ENCODE measurements around the gene STMND1. TPM values are rescaled to one million over a fixed set of nuclear protein-coding genes. Genes with fewer than 3 reads are reported as not detected.

Gene STMND1
- total RNA-seq, 1 donor from 2014 or later = not detected

DNA sequence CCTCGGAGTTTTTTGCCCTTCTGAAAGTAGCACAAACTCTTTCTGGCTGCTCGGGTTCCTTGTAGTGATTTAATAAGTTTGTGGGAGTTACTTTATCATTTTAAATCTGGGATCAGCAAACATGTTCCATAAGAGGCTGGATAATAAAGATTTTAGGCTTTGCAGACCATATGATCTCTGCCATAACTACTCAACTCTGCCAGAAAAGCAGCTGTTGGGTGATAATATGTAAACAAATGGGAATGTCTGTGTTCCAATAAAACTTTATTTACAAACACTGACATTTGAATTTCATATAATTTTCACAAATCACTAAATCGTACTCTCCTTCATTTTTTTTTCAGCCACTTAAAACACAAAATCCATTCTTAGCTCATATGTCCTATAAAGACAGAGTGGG is 3.9 kb upstream of the STMND1 start:
- no peak for ATAC-seq

DNA sequence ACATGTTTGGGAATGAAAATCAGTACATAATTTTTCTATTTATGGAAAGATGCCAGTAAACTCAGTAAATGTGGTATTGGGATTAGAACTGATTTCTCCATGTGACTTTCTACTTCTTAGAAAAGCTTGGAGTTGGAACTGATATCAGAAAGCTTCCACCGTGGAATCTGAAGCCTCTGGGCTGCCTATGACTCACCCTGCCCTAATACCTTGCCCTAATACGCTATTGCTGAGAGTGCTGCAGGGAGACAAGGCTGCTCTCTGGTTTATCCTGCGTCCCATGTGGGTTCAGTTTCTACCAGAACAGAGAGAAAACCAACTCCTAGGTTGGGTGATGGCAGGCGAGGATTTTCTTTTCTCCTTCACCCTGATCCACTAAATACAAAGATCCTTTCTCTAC is 3.3 kb upstream of the STMND1 start:
- DNase-seq (ENCODE audit: low spot score) (no peak), ATAC-seq (no peak)

More for the DNA sequence above, 3.9 kb upstream of the STMND1 start:
- DNase-seq (ENCODE audit: low spot score) = no peak

DNA sequence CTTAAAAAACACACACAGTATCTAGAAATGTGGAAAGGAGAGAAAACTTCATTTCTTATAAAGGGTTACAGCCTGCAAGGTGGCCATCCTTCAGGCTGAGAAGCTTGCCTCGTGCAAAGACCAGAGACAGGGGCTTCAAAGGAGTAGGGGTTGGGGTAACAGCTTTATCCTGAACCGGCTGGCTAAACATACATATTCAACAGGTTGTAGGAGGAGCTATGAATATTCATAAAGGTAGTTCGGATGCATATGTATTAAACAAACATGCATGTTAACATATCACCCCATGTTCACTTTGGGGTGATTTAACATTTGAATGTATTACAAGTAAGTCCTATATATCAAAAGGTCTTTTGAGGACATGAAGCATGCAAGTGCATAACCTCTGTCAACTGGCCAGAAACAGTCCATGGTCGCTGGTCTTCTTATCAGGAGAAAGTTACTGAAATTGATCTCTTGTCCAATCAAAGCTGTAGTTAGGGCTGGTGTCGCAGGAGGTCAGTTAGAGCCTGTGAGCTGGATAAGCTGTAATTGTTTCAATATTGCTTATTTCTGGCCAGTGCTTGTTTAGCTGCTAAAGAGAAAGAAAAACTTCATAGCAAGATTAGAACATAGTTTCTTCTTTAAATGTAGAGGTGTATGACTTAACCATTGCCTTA is 2.3 kb upstream of the STMND1 start:
- ATAC-seq (peak; percentile 69), DNase-seq (ENCODE audit: low spot score) (peak; percentile 57)

DNA sequence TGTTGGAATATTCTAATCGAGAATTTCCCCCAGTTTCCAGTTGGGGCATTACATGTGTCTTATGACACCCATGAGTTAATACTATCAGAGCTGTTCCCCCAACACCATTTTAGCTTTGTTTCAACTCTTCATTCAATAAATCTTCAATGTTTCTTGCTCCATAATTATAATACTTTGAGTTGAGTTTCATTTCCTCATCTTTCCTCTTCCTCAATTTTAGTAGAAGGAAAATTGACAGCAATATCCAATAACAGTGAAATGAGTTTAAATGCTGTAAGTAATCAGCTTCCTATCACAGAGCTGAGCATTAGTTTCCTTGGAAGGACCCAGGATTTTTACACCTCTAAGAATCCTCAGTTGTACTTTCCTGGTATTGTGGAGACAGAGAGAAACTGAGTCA is 1.0 kb upstream of the STMND1 start:
- no peak for DNase-seq (ENCODE audit: low spot score)
- ATAC-seq = no peak

DNA sequence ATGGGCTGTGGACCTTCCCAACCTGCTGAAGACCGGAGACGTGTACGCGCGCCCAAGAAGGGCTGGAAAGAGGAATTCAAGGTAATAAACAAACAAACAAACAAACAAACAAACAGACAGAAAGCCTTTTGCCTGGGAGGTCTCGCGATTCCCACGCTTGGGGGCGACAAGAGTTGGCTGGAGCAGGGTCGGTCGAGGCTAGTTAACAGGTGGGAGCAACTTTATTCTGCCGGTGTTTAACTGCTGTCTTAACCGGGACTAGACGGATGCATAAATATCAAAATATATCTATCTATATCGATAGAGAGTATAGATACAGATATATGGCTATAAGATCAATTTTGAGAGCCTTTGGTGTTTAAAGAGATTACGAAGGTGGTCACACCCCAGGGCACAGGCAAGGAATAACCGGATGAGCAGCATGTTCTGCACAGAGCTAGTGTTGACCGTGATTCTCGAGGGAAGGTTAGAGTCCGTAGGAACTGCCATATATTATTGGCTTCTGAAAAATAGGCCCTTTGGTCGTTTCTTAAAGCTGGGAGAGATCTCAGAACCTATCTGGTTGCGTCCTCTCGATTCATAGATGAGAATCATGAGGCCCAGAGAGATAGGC is 514 bp downstream of the STMND1 start:
- no peak for DNase-seq (ENCODE audit: low spot score)
- ATAC-seq = no peak

DNA sequence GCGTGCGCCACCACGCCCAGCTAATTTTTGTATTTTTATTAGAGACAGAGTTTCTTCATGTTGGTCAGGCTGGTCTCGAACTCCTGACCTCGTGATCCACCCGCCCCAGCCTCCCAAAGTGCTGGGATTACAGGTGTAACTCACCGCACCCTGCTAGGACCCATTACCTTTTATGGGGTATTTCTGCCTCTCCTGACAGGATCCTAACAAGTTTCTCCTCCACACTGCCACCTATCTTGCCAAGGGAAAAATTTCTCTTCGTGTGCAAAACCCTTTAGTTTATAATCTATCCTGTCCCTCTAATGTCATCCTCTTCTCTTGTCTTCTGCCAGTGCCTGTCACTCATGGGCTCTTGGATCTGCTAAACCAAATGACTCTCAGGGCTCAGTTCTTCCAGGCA is 1.9 kb downstream of the STMND1 start:
- DNase-seq (ENCODE audit: low spot score) = no peak
- ATAC-seq = no peak

DNA sequence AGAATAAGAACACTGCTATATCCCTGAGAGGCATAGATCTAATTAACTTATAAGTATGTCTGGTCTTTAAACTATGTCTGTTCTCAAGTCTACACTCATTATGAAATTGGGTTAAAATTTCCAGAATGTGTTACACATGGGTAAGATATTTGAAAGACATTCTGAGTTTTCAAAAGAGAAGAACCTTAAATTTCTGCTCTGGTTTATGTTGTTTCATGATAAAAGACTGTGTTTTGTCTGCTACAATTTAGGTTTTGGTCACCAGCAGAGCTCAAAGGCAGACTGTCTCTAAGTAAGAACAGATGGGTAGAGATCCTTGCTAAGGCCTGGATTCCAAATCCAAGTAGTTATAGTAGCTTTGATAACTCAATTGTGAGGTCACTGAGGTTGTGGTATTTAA is 6.0 kb downstream of the STMND1 start:
- ATAC-seq = no peak
- DNase-seq (ENCODE audit: low spot score) = no peak

DNA sequence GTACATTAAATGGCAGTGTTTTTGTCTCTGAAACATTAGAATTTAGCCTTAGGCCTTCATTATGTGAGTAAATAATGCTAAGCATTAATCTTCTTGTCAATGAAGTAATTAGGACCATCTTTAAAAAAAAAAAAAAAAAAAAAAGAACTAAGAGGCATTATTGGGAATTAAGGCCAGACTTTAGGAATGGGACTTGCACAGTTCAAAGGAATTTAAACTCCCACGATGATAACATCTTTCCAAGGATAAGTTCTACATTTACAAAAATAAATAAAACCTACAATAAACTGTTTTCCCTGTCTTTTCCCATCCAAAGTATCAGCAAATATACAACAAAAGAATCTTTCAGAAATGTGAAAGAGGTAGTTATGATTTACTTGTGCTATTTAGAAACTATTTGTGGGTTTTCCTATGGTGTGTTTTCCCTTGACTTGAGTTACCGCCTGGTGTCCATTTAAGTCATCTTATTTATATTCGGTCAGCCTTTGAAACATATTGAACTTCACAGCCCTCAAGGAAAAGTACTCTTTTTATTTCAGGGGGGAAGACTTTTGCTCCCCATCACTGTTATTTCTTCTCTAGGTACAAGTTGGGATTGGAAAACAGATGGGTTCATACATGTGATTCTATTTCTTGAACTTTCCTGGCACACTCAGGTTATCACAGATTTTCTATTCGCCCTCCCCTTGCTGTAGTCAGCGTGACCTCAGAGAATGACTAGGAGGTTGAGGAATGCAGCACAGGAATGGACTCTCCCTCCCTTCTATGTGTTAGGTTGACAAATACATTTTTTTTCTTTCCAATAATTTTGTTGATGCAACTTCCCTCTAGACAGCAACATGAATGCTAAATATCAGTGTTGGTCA is 13.6 kb downstream of the STMND1 start:
- DNase-seq (ENCODE audit: low spot score) (no peak), ATAC-seq (no peak)

DNA sequence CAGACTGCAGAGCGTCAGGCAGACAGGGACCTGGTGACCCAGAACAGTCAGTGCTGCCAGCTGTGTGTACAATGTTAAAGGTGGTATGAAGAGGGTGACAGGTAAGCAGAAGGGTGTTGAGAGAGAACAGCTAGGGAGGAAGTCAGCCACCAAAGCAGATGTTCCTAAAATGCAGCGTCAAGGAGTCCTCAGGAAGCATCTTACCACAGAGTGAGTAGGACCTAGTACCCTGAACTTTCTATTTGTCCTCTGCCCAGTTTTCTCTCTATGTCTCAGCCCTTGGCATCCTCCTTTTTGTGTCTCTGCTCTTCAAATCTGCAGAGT is 14.2 kb downstream of the STMND1 start:
- ATAC-seq (no peak), DNase-seq (ENCODE audit: low spot score) (no peak)

DNA sequence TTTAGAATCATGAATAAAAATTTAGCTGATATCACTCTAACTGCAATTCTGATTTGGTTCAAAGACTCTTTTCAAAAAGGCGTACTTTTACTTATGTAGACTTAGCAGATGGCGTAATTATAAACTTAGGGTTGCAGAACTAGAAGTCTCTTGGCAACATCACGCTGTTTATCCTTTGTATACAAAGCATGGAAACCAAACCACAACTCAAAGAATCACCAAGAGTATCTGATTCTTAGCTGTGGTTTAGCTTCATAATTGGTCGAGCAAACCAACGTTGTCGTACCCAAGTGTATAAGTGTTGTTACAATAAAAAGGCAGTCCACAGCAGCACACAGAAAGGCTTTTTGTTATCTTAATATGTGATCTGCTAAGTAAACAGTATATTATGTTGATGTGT is 18.2 kb downstream of the STMND1 start:
- ATAC-seq (no peak), DNase-seq (ENCODE audit: low spot score) (no peak)

DNA sequence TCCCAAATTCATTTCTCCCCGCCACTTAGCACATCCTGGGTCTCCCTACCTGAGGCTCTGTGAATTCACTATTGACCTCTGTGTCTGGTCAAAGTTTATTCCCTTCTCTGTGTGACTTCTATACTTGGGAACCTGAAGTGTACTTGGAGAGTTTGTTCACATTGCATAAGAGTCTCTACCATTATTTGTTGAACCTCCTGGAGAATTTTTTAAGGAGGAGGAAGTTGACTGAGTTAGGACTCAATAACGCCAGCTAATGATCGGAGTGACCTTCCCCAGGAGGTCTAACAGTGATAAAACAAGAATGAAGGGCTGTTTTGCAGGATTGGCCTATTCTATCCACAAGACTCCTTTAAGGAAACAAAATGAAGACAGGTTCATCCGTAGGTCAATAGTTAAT is 23.6 kb downstream of the STMND1 start:
- ATAC-seq = no peak
- DNase-seq (ENCODE audit: low spot score) = no peak

DNA sequence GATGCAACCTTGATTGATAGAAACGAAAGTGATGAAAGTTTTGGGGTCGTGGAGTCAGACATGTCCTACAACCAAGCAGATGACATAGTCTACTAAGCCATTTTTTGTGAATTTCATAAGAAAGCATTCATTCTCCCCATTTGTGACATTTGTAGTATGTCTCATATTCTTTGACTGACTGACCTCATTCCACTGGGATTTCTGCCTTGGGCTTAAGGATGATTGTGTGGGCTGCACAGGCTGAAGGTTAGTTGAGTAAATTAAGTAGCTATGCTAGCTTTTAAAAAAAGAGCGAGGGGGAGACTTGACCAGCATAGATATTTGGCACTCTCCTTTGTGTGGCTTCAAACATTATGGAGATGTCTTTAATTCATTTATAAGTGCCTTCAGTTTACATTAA is 28.9 kb downstream of the STMND1 start:
- ATAC-seq = no peak
- no peak for DNase-seq (ENCODE audit: low spot score)

DNA sequence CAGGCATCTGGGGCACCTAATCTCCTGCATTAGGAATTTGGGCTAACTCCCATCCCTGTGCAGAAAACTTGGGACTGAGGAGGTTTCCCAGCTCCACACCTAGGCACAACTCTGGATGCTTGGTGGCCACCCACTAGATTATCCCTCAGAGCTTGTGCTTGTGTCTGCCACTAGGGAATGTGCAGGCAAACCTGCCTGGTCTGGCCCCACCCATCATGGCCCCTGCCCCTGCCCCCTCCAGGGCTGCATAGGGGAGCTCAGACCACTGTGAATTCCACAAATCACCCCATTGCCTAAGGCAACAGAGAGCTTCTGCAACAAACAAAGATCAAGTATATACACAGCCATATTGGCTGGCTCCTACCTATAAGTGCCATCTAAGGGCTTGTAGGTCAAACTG is 31.1 kb downstream of the STMND1 start:
- DNase-seq (ENCODE audit: low spot score) (no peak), ATAC-seq (no peak)

DNA sequence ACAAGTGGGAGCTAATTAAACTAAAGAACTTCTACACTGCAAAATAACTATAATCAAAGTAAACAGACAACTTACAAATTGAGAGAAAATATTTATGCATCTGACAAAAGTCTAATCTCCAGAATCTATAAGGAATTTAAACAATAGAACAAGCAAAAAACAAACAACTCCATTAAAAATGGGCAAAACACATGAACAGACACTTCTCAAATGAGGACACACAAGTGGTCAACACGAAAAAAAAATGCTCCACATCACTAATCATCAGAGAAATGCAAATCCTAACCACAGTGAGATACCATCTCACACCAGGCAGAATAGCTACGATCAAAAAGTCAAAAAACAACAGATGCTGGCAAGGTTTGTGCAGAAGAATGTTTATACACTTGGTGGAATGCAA is 36.2 kb downstream of the STMND1 start:
- ATAC-seq (no peak), DNase-seq (ENCODE audit: low spot score) (no peak)

DNA sequence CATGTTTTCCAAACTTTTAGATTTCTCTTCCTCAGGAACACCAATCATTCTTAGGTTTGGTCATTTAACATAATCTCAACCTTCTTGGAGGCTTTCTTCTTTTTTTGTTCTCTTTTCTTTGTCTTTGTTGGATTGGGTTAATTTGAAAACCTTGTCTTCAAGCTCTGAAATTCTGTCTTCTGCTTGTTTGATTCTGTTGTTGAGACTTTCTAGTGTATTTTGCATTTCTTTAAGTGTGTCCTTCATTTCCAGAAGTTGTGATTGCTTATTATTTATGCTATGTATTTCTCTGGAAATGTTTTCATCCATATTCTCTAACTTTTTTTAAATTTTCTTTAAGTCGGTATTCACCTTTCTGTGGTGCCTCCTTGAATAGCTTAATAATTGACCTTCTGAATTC is 42.2 kb downstream of the STMND1 start:
- DNase-seq (ENCODE audit: low spot score) = no peak
- ATAC-seq = no peak

DNA sequence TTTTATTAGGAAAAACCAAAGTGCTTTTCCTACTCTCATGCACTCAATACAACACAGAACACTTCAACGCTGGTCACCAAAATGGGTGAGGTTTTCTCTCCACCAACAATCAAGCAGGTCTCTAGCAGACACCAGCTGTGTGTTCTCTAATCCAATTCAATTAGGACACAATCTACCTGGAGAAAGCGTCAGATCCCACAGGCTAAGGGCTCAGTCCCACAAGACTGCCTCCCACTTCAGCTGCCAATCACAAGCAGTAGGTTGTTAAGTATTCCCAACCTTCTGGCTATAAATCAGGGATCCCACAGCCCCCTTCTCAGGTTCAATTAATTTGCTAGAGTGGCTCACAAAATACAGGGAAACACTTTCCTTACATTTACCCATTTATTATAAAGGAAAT is 47.7 kb downstream of the STMND1 start:
- ATAC-seq (no peak), DNase-seq (ENCODE audit: low spot score) (no peak)

DNA sequence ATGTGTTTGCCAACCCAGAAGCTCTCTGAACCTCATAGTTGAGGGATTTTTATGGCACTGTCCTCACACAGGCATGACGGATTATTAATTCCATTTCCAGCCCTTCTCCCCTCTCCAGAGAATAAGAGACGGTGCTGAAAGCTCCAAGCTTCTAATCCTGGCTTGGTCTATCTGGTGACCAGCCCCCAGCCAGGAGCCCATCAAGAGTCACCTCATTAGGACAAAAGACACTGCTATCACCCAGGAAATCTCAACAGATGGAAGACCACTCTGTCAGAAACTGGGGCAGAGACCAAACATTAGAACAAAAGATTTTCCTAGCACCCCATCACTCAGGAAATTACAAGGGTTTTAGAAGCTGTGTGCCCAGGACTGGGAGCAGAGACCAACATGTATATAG is 48.2 kb downstream of the STMND1 start:
- ATAC-seq (no peak), DNase-seq (ENCODE audit: low spot score) (no peak)

DNA sequence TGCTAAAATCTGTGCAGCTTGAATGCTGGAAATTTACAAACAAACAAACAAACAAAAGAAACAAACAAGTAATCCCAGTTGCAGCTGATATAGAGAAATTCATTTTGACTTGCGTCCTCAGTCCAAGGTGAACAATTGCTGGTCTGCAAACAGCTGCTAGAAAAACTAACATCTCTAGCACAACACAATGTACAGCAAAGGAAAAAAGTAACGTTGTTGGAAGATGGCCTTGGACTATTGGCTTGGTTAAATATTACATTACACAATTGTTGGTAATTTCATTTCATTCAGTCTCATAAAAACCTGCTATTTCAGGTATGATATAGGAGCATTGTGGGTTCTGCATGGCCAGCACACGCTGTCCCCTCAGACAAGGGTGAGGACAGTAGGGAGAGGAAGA is 50.0 kb downstream of the STMND1 start:
- ATAC-seq (no peak), DNase-seq (ENCODE audit: low spot score) (no peak)

DNA sequence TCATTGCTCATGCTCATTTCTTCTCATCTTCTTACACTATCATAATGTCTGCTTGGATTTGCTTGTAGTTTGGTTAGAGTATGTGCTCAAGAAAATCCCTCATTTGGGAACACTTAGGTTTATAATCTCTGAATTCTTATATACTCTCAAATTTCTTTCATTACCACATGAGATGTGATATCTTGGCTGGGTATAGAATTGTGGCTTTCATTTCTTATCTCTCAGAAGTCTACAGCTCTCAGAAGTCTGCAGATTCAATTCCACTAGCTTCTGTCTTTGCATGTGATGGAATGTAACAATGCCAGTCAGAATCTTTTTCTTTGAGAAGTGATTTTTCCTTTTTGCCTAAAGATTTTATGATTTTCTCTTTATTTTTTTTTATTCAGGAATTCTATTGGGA is 50.9 kb downstream of the STMND1 start:
- ATAC-seq (no peak), DNase-seq (ENCODE audit: low spot score) (no peak)

DNA sequence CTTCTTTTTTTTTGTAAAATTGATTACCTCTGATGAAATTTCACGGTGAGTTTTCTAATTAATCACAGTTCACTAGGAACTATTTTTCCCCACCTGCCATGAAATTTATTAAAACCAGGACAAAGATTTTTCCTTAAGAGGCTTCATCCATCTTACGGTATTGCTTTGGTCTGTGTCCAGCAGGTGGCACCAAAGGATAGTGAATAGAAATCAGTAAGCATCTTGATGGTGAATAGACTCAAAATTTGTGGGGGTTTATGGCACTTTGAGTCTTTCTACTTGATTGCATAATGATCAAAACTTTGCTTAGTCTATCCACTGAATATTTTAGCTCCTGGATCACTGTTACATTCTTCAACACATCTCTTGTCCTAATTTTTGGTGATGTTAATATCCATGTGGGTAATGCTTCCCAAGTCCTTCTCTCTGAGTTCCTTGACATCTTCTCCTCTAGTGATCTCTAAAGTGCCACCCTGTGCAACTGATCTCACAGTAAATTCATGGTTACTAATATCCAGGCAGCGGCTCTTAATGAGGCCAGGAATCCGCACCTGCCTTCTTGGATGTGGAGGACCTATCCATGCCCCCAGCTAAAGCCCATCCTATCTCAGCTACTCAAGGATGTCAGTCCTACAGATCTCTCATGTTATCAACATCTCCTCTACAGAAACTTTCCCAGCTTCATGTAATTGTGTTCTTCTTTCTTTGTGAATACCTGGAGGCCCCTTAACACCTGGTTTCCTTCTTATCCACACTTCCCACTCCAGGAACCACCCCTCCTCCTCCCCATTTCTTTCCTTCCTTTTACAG is 54.5 kb downstream of the STMND1 start:
- ATAC-seq (peak; percentile 73), DNase-seq (ENCODE audit: low spot score) (peak; percentile 57)

DNA sequence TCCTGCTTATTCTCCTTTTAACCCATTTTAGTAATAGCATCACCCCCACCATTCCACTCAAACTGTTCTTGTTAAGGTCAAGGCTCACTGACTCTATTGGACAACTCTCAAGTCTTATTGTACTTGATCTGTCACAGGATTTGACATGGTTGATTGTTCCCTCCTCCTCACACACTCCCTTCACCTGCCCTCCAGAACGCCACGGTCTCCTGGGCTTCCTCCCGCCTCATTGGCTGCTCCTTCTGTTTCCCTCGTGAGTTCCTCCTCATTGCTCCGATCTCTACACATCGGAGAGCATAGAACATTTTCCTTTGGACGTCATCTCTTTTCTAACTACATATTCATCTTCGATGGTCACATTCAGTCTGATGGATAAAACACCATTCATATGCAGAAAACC is 55.1 kb downstream of the STMND1 start:
- no peak for ATAC-seq
- no peak for DNase-seq (ENCODE audit: low spot score)

DNA sequence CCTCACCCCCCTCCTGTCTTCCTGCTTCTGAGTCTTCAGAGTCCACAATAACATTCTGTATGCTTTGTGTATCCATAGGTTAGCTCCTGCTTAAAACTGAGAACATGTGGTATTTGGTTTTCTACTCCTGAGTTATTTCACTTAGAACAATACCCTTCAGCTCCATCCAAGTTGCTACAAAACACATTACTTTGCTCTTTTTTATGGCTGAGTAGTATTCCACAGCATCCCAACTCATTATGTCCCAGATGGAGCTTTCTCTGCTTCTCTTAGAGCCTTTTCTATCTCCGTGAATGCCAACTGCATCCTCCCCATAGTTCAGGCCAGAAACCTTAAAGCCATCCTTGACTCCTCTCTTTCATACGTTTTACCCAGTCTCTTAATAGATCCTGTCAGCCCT is 55.8 kb downstream of the STMND1 start:
- DNase-seq (ENCODE audit: low spot score) (no peak), ATAC-seq (no peak)
